Ecto neural progenitor cell (in vitro differentiated cells): ENCODE measurements around the gene USP6NL.
A peak's percentile ranks its signal among the peaks of the same experiment; 100 is the strongest.
"Not testable (repeated sequence)": the region's sequence is repeated elsewhere in the genome, so short reads cannot be mapped to it uniquely, and the experiment has no call there.

ENCODE experiments used
- DNase-seq: peaks from one replicate; pipeline ENCODE4 v3.0.0-alpha.2; 2018; ENCODE audit warnings: low spot score

The USP6NL gene

DNA sequence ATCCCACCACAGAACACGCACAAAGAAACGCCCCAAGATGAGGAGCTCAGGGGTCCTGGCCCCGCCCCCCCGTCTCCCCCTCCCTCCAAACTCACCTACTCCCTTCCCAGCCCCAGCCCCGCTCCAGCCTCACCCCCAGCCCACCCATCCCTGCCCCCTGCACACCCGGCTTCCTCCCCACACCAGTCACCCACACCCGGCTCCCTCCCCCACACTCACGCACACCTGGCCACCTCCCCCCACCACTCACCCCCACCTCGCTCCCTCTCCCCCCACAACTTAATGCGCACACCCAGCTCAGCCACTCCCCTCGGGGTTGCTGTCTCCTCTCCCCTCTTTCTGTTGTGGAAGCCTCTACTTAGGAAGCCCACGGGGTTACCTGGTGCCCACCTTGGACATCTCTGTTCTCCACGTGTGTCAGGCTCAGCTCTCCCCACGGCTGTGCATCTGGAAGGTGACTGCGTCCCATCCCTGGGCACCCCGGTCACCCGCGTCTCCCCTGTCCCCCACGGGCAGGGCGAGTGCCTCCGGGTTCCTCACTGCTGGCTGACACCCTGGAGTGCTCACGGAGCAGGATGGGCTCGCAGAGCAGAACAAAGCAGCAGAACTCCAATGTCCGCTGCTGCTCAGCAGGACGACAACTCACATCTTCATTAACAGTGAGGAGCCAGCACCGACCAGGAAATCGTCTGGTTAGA lies 166.8 kb downstream of the USP6NL start:
- DNase-seq, result peak; percentile 32

- DNase-seq, result peak; percentile 37
Measured at GRCh38 chr10:11444155-11444530, 167.3 kb downstream of the USP6NL start.

- peak; percentile 22 for DNase-seq
Measured at GRCh38 chr10:11443468-11444154, 167.8 kb downstream of the USP6NL start.

DNA sequence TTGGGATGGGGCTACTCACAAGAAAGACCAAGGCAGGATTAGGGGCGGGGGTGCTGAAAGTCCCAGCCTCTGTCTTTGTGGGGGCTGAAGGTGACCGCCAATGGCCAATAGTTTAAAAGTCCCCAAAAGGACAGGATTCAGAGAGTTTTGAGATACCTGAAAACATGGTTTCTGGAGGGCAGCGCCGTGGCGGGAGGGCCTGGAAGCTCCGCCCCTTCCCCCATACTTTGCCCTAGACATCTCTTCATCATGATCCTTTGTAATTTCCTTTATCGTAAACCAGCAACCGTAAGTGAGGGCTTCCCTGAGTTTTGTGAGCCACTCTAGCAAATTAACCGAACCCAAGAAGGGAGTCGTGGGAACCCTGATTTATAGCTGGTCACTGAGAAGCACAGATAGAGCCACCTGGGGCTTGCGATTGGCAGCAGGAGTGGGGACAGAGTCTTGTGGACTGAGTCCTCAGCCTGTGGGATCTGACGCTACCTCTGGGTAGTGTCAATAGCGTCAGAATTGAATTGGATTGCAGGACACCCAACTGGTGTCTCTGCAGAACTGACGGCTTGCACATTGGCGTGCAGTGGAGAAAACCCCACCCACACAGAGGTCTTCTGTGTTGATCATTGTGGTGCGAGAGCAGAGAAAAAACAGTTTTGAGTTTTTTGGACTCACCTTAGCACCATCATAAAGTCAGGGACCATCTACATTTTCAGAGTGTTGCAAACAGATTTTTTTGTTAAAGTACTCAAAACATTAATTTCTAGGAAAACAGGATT lies 169.3 kb downstream of the USP6NL start:
- DNase-seq, result no peak

DNA sequence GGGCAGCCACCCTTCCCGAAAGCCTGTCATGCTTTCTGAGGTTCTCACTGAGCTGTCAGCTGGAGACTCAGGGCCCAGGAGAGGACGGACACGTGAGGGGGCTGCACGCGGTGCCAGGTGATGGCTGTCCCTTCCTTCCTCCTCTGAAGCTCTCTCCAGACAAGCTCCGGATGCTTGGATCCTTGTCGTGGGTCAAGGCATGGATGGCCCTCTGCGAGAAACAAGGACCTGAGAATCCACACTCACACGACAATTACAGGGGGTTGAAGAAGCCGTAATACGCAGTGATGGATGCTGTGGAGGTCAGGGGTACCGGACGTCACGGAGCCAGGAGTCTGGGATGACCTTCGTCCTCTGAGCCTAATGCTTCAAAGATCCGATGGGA lies 170.3 kb downstream of the USP6NL start:
- peak; percentile 22 for DNase-seq

DNA sequence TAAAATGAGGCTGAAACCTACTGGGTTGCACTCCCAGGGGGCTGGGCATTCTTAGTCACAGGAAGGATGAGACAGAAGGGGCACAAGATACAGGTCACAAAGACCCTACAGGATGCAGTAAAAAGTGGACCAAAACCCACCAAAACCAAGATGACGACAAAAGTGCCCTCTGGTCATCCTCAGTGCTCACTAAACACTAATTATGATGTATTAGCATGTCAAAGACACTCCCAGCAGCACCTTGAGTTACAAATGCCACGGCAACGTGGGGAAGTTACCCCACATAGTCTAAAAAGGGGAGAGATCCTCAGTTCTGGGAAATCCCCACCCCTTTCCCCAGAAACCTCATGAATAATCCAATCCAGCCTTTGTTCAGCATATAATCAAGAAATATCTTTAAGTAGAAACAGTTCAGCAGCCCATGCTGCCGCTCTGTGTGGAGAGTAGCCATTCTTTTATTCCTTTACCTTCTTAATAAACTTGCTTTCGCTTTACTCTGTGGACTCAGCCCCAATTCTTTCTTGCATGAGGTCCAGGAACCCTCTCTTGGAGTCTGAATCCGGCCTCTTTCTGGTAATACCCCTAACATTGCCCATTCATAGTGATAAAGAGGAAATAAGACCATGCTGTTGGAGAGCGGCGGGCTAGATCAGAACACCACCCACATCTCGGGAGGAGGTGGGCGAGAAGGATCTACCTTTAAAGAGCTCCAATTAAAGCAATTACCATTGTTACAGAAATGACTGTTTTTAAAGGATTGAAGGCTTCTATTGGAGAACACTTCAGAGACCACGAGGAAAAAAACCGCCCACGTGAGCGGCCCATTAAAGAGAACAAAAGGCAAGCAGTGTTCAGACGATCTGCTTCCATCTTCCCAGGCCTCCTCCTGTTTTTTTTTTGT lies 170.9 kb downstream of the USP6NL start:
- peak; percentile 24 for DNase-seq

DNA sequence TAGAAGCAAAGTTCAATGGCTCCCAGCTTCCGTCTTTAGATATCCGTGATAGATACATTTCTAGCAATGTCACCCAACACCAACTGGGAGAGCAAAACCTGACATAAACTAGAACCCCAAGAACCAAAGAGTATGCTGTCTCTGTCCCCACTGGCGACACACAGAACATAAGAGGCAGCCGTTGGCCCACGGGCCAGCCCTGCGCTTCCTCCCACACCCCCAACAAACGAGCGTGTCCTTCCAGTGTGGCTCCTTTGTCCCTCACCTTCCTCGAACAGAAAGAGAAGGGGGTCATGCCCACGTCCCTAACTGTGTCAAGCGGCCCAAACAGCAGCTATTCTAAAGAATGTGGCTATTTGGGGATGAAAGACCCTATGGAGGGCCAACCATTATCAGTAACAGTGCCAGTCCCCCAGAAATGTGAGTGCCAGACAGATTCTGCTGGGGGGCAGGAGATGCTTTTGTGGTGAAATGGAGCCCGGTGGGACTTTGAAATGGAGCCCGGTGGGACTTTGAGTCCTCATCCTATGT lies 171.9 kb downstream of the USP6NL start:
- peak; percentile 25 for DNase-seq

DNA sequence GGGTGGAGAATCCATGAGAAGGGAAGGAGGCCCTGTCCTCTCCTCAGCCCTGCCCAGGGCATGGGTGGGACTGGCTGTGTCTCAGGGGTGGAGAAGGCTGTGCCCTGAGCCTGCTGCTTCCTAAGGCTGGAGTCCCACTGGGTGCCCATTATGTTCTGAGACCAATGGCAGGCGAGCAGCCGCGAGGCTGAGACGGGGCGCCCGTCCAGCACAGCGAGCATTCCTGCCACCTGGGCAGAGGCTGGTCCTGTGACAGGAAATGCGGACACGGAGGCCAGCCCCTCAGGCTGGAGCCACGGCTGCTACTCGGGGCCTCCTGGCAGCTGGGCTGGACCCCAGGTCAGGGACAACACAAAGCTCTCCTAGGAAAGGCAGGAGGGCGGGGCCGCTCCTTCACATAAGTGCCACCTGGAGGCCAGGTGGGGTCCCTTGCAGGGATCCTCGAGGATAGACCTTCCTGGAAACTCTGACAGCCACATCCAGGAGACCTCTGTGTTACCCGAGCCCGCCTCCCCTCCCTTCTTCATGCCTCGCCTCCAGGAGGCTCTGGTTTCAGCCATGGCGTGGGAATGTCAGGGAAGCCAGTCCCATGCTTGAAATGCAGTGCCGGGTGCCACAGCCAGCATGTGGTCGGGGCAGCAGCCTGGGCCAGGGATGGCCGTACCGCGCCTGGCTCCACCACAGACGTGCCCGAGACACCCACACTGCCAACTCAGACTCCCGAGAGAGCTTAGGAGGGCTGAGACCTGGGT lies 173.9 kb downstream of the USP6NL start:
- peak; percentile 51 for DNase-seq

DNA sequence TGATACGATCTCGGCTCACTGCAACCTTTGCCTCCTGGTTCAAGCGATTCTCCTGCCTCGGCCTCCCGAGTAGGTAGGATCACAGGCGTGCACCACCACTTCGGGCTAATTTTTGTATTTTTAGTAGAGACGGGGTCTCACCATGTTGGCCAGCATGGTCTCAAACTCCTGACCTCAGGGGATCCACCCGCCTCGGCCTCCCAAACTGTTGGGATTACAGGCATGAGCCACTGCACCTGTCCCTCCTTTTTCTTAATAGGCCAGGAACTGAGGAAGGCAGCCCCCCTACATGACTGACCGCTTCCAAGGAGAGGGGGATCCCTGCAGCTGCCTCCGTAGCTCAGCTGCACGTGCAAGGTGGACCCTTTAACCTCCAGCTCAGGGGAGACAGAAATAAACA lies 175.0 kb downstream of the USP6NL start:
- DNase-seq, result not testable (repeated sequence)

DNA sequence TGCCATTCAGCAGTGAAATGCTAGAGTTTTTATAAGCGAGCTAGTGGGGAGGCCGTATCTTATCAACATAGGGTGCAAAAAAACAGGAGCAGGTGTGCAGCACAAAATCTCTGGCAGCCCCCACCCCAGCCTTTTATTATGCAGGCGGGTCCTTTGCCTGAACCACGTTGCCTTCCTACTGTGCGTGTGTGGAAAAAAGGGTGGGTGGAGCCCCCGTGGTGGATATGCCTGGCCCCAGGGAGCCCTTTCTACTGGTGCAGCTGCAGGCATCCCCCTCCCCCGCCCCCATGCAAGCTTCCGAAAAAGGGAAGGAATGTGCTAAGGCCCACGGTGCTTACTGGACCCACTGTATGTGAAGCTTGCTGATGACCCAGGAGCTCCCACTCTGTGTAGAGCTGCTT lies 175.9 kb downstream of the USP6NL start:
- DNase-seq, result peak; percentile 37

- no peak for DNase-seq
Measured at GRCh38 chr10:11434324-11434723, 177.1 kb downstream of the USP6NL start.

- peak; percentile 27 for DNase-seq
Measured at GRCh38 chr10:11433657-11434056, 177.8 kb downstream of the USP6NL start.

- no peak for DNase-seq
Measured at GRCh38 chr10:11431216-11431555, 180.3 kb downstream of the USP6NL start.

GRCh38 chr10:11430421-11431215 lies 180.8 kb downstream of the USP6NL start:
- no peak for DNase-seq

GRCh38 chr10:11429439-11430052 lies 181.9 kb downstream of the USP6NL start:
- DNase-seq, result no peak

DNA sequence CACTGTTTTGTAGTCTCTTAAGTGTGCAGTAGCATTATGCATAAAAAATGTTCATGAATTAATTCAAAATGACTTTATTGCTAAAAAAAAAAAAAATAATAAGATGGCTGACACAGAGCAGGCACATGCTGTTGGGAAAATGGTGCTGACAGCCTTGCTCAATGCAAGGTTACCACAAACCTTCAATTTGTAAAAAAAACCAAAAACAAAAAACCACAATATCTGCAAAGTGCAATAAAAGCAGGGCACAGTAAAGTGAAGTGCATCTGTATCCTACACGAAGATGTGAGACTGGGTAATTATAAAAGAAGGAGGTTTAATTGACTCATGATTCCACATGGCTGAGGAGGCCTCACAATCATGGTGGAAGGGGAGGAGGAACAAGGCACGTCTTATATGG lies 185.8 kb downstream of the USP6NL start:
- no peak for DNase-seq

GRCh38 chr10:11425296-11425610 lies 186.2 kb downstream of the USP6NL start:
- no peak for DNase-seq

DNA sequence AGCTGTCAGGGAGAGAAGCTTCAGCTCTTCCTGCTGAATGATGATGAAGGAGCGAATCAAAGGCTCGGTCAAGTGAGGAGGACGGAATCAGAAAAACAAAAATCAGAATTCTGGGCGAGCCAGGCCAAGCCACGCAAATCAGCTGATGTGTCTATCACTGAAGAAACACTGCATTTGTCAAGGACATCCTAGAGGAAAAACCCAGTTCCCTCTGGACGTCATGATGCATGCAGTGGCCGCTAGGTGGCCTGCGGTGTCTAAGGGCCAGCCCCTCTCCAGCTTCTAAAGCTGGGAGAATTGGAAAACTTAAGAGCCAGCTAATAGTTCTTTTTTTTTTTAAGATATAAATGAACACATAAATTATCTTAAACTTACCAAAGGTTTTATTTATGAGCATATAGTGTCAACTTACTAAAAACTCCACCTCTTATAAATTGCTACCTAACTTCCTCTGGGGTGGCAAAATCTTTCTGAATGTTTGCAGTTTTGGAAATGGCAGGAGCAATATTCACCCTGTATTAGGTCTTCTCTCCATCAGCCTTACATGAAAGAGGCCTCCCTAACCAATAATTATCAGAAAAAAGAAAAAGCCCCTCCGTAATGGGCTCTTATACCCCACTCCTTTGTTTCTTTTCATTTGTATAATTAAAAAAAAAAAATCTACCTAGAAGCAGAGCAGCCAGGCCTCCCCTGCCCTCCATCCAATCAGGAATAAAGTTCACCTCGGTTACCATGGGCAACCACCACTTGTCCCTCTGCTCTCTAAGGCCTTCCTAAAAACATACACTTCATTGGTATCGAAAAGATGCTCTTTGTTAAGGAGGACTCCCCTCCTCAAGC lies 186.8 kb downstream of the USP6NL start:
- DNase-seq, result peak; percentile 70

DNA sequence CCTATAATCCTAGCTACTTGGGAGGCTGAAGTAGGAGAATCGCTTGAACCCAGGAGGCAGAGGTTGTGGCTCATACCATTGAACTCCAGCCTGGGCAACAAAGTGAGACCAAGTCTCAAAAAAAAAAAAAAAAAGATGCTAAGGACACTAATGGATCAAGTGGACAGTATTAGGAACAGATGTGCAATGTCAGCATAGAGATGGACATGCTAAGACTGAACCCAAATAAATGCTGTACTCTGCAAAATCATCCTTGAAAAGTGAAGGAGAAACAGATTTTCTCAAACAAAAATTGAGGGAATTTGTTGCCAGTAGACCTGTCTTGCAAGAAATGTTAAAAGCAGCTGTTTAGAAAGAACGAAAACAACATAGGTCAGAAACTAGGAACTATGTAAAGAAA lies 194.5 kb downstream of the USP6NL start:
- DNase-seq, result no peak
